Skeletal muscle tissue (tissue), 4 donors: ENCODE measurements around the gene KIF21A. TPM values are rescaled to one million over a fixed set of nuclear protein-coding genes. Genes with fewer than 3 reads are reported as not detected.
"Not testable (repeated sequence)": the region's sequence is repeated elsewhere in the genome, so short reads cannot be mapped to it uniquely, and the experiment has no call there.

Experiments
- H3K27ac ChIP-seq: one replicate; pipeline ENCODE4 v1.7.0; 2013; ENCODE audit warnings: mild to moderate bottlenecking, low read depth, low read length, inconsistent platforms
- H3K27me3 ChIP-seq, 3 donors: one replicate each; pipeline ENCODE4 v1.7.0; 2013; ENCODE audit warnings: low read length in 3 of 3; ENCODE audit not compliant: control insufficient read depth in 3 of 3, insufficient read depth in 3 of 3
- H3K36me3 ChIP-seq, 3 donors: one replicate each; pipeline ENCODE4 v1.7.0; 2013; ENCODE audit warnings: low read length in 3 of 3; ENCODE audit not compliant: control insufficient read depth in 3 of 3, insufficient read depth in 3 of 3
- H3K4me1 ChIP-seq, 3 donors: one replicate each; pipeline ENCODE4 v1.7.0; 2013; ENCODE audit warnings: low read length in 3 of 3, mild to moderate bottlenecking in 3 of 3; ENCODE audit not compliant: control insufficient read depth in 3 of 3, insufficient read depth in 3 of 3
- H3K4me3 ChIP-seq, 3 donors: one replicate each; pipeline ENCODE4 v1.7.0; 2013; ENCODE audit warnings: low read length in 3 of 3
- H3K9ac ChIP-seq, 3 donors: one replicate each; pipeline ENCODE4 v1.7.0; 2013; ENCODE audit warnings: low read length in 3 of 3, mild to moderate bottlenecking in 3 of 3, moderate library complexity in 2 of 3, low read depth in 1 of 3
- H3K9me3 ChIP-seq, 3 donors: one replicate each; pipeline ENCODE4 v1.7.0; 2013; ENCODE audit warnings: low read length in 3 of 3; ENCODE audit not compliant: control insufficient read depth in 3 of 3
- total RNA-seq: library from RNA; depleted of rRNA; stranded (reverse); fragments of >200 nt; gene quantifications from one replicate; pipeline ENCODE4 v1.2.3, GENCODE V29; 2014
- donor health status: Osteomylitis.

KIF21A gene
- total RNA-seq, 1 donor from 2014 or later, result 6.3 TPM

GRCh38 chr12:39297891-39298290 is 145.0 kb downstream of the KIF21A start:
- H3K4me3 ChIP-seq, result no peak overlapping the region
- H3K27me3 ChIP-seq, result no peaks in the 10 kb centered on the region
- H3K9me3 ChIP-seq, result no peaks in the 10 kb centered on the region
- H3K9ac ChIP-seq, result no peak overlapping the region
- H3K27ac ChIP-seq, result no peak overlapping the region
- peaks cover 0 to 3% (median 1%) of the 10 kb centered on the region in 3 donors for H3K36me3 ChIP-seq
- H3K4me1 ChIP-seq, result no peaks in the 10 kb centered on the region

GRCh38 chr12:39296496-39296895 is 146.4 kb downstream of the KIF21A start:
- H3K9me3 ChIP-seq, result no peaks in the 10 kb centered on the region
- H3K27ac ChIP-seq, result no peak overlapping the region
- no peak overlapping the region for H3K9ac ChIP-seq
- no peaks in the 10 kb centered on the region for H3K4me1 ChIP-seq
- H3K4me3 ChIP-seq, result no peak overlapping the region
- H3K36me3 ChIP-seq, result no peaks in the 10 kb centered on the region
- no peaks in the 10 kb centered on the region for H3K27me3 ChIP-seq

- not testable (repeated sequence) for H3K36me3 ChIP-seq, H3K27ac ChIP-seq, H3K4me3 ChIP-seq, H3K9me3 ChIP-seq, H3K9ac ChIP-seq, H3K4me1 ChIP-seq, H3K27me3 ChIP-seq
Measured at GRCh38 chr12:39295593-39295992, 147.3 kb downstream of the KIF21A start.

- Histone ChIP-seq H3K9ac (no peak overlapping the region), H3K27me3 (no peaks in the 10 kb centered on the region), H3K27ac (no peak overlapping the region), H3K36me3 (no peaks in the 10 kb centered on the region), H3K4me1 (no peaks in the 10 kb centered on the region), H3K9me3 (no peaks in the 10 kb centered on the region), H3K4me3 (no peak overlapping the region)
Measured at GRCh38 chr12:39294715-39295114, 148.2 kb downstream of the KIF21A start.

GRCh38 chr12:39292125-39292630 is 150.7 kb downstream of the KIF21A start:
- H3K27ac ChIP-seq, result no peak overlapping the region
- H3K4me3 ChIP-seq, result no peak overlapping the region
- no peaks in the 10 kb centered on the region for H3K4me1 ChIP-seq
- H3K9ac ChIP-seq, result no peak overlapping the region
- H3K27me3 ChIP-seq, result no peaks in the 10 kb centered on the region
- H3K36me3 ChIP-seq, result no peaks in the 10 kb centered on the region
- no peaks in the 10 kb centered on the region for H3K9me3 ChIP-seq

GRCh38 chr12:39287817-39288216 is 155.1 kb downstream of the KIF21A start:
- Histone ChIP-seq H3K9ac (no peak overlapping the region), H3K4me3 (no peak overlapping the region), H3K4me1 (no peaks in the 10 kb centered on the region), H3K9me3 (no peaks in the 10 kb centered on the region), H3K27ac (no peak overlapping the region), H3K36me3 (no peaks in the 10 kb centered on the region), H3K27me3 (no peaks in the 10 kb centered on the region)

GRCh38 chr12:39287409-39287808 is 155.5 kb downstream of the KIF21A start:
- H3K9ac ChIP-seq, result no peak overlapping the region
- no peaks in the 10 kb centered on the region for H3K4me1 ChIP-seq
- no peaks in the 10 kb centered on the region for H3K27me3 ChIP-seq
- no peaks in the 10 kb centered on the region for H3K9me3 ChIP-seq
- no peak overlapping the region for H3K4me3 ChIP-seq
- H3K36me3 ChIP-seq, result no peaks in the 10 kb centered on the region
- no peak overlapping the region for H3K27ac ChIP-seq

- H3K9me3 ChIP-seq, result no peaks in the 10 kb centered on the region
- H3K27me3 ChIP-seq, result no peaks in the 10 kb centered on the region
- no peaks in the 10 kb centered on the region for H3K4me1 ChIP-seq
- H3K4me3 ChIP-seq, result no peak overlapping the region
- no peak overlapping the region for H3K27ac ChIP-seq
- H3K9ac ChIP-seq, result no peak overlapping the region
- H3K36me3 ChIP-seq, result no peaks in the 10 kb centered on the region
Measured at GRCh38 chr12:39278426-39278825, 164.5 kb downstream of the KIF21A start.

- Histone ChIP-seq H3K9ac (no peak overlapping the region), H3K36me3 (no peaks in the 10 kb centered on the region), H3K4me1 (no peaks in the 10 kb centered on the region), H3K27me3 (no peaks in the 10 kb centered on the region), H3K4me3 (no peak overlapping the region), H3K27ac (no peak overlapping the region), H3K9me3 (no peaks in the 10 kb centered on the region)
Measured at GRCh38 chr12:39277416-39277815, 165.5 kb downstream of the KIF21A start.

GRCh38 chr12:39275846-39276245 is 167.1 kb downstream of the KIF21A start:
- Histone ChIP-seq H3K4me1 (no peaks in the 10 kb centered on the region), H3K36me3 (no peaks in the 10 kb centered on the region), H3K9ac (no peak overlapping the region), H3K27ac (no peak overlapping the region), H3K9me3 (no peaks in the 10 kb centered on the region), H3K27me3 (no peaks in the 10 kb centered on the region), H3K4me3 (no peak overlapping the region)
